Measurements from ENCODE around the gene PTPRM.

The PTPRM gene

GRCh38 chr18:8409151-8409550, 842.0 kb downstream of the PTPRM start:
- TF ChIP-seq CTCF (IDR thresholded peaks at IDR 0.05; ENCODE audit: low read depth, low read length): no peak
- no peak overlapping the region for H3K4me3 ChIP-seq (ENCODE audit: low read depth, low read length)

DNA sequence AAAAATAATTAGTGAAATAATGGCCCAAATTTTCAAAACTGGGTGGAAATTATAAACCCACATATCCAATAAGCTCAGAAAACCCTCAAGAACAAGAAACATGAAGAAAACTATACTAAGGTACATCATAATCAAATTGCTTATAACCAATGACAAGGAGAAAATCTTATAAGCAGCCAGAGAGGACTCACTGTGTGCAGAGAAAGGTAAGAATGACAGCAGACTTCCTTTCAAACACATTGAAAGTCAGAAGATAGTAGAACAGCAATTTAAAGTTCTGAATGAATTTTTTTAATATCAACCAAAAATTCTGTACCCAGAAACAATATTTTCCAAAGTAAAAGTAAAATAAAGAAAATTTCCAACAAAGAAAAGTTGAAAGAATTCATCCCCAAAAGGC, 844.4 kb downstream of the PTPRM start:
- TF ChIP-seq CTCF (IDR thresholded peaks at IDR 0.05; ENCODE audit: low read depth, low read length): no peak
- no peak overlapping the region for H3K4me3 ChIP-seq (ENCODE audit: low read depth, low read length)

DNA sequence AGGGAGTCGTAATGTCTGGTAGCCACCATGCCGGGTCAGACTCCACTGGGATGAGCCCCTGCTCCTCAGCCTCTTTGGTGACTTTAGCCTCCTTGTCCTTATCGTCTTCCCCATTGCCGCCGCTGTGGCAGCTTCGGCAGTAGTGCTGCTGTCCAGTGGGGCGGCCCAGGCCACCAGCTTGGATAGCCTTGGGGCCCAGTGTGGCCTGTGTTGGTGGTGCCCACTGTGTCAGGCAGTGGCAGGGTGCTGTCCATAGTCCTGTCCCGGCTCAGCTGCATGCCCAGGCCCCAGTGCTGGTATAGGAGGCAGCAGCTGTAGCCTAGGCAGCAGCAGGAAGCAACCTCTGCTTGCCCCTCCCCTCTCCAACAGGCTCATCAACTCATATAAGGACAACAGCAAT, 845.0 kb downstream of the PTPRM start:
- TF ChIP-seq CTCF (IDR thresholded peaks at IDR 0.05; ENCODE audit: low read depth, low read length): no peak
- no peak overlapping the region for H3K4me3 ChIP-seq (ENCODE audit: low read depth, low read length)

- no peak overlapping the region for H3K4me3 ChIP-seq (ENCODE audit: low read depth, low read length)
- no peak for TF ChIP-seq CTCF (IDR thresholded peaks at IDR 0.05; ENCODE audit: low read depth, low read length)
Measured at GRCh38 chr18:8413189-8413588, 846.1 kb downstream of the PTPRM start.

DNA sequence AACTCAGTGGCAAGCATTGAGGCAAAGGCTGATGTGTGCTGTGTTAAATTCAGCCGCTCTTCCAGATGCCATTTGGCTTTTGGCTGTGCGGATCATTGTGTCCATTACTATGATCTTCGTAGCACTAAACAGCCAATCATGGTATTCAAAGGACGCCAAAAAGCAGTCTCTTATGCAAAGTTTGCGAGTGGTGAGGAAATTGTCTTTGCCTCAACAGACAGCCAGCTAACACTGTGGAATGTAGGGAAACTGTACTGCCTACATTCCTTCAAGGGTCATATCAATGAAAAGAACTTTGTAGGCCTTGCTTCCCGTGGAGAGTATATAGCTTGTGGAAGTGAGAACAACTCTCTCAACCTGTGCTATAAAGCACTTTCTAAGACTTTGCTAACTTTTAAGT, 846.6 kb downstream of the PTPRM start:
- no peak overlapping the region for H3K4me3 ChIP-seq (ENCODE audit: low read depth, low read length)
- TF ChIP-seq CTCF (IDR thresholded peaks at IDR 0.05; ENCODE audit: low read depth, low read length): no peak

DNA sequence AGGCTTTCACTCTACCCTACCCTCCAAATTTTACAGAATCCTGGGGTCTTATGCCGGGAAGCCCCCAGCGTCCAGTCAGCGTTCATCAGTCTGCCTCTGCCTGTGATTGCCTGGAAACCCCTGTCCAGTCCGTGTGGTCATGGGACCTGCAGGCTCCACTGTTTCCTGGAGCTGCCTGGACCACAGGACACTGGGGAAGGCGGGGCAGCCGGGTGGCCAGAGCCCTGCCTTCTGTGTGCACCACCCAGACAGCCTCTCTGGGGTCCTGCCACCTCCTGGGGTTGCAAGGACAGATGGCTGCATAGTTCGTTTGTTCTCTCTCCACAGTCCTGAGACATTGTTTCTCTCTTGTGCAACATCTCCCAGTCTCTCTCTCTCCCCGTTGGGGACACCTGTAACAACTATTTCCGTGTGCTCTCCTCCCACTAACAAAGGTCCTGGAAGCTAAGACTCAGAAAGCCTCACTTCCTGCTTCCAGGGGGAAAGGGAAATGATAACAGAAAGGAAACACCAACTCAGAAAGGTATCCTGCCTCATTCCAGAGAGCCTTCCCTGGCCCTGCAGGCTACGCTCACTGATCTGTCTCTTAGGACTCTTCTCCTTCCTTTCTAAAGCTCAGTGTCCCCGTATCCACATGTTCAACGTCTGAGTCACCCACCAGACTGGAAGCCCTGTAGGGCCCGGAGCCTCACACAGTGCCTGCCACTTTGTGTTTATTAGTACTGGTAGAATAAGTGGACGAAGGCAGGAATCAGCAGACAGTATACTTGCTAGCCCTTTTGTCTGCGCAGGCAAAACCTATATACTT, 849.3 kb downstream of the PTPRM start:
- TF ChIP-seq CTCF (IDR thresholded peaks at IDR 0.05; ENCODE audit: low read depth, low read length): no peak
- H3K4me3 ChIP-seq (ENCODE audit: low read depth, low read length): no peak overlapping the region

GRCh38 chr18:8422391-8422790, 855.3 kb downstream of the PTPRM start:
- no peak for TF ChIP-seq CTCF (IDR thresholded peaks at IDR 0.05; ENCODE audit: low read depth, low read length)
- H3K4me3 ChIP-seq (ENCODE audit: low read depth, low read length): no peak overlapping the region

All from WI38 (cell line).